DMS114 treated with DMSO at 0.1 percent for 48 hours (cell line): ENCODE measurements around the gene NPHS1.

ENCODE experiments used
- DNase-seq: peaks from one replicate; lab custom pipeline; 2025; ENCODE audit not compliant: unreplicated experiment; lab: John Stamatoyannopoulos, UW

NPHS1 gene

GRCh38 chr19:35789195-35789977 lies 62.9 kb downstream of the NPHS1 start:
- DNase-seq, result no peak

GRCh38 chr19:35788205-35788960 lies 63.9 kb downstream of the NPHS1 start:
- no peak for DNase-seq

- DNase-seq, result no peak
Observed at GRCh38 chr19:35787227-35787799, 65.0 kb downstream of the NPHS1 start.

- no peak for DNase-seq
Observed at GRCh38 chr19:35786299-35787160, 65.8 kb downstream of the NPHS1 start.

- DNase-seq, result no peak
Observed at GRCh38 chr19:35785339-35785627, 67.0 kb downstream of the NPHS1 start.

GRCh38 chr19:35784503-35785338 lies 67.6 kb downstream of the NPHS1 start:
- no peak for DNase-seq

- DNase-seq, result no peak
Observed at GRCh38 chr19:35783469-35784434, 68.6 kb downstream of the NPHS1 start.

- DNase-seq, result no peak
Observed at GRCh38 chr19:35782589-35782988, 69.7 kb downstream of the NPHS1 start.

GRCh38 chr19:35781650-35782049 lies 70.7 kb downstream of the NPHS1 start:
- DNase-seq, result no peak

- DNase-seq, result no peak
Observed at GRCh38 chr19:35780717-35781116, 71.6 kb downstream of the NPHS1 start.

- DNase-seq, result no peak
Observed at GRCh38 chr19:35780058-35780457, 72.2 kb downstream of the NPHS1 start.

- no peak for DNase-seq
Observed at GRCh38 chr19:35779033-35779432, 73.3 kb downstream of the NPHS1 start.

GRCh38 chr19:35777961-35778360 lies 74.3 kb downstream of the NPHS1 start:
- no peak for DNase-seq

GRCh38 chr19:35777086-35777841 lies 75.0 kb downstream of the NPHS1 start:
- no peak for DNase-seq

- no peak for DNase-seq
Observed at GRCh38 chr19:35776102-35776788, 76.1 kb downstream of the NPHS1 start.
